CD4-positive, alpha-beta T cell (primary cell): ENCODE data around the gene GPR89A. TPM values are rescaled to one million over a fixed set of nuclear protein-coding genes. Genes with fewer than 3 reads are reported as not detected.

Source experiments
- ATAC-seq: fragments of 200-7000 bp; cut with Tn5 transposase; one replicate; pipeline ENCODE4 v1.10.0; 2022; ENCODE audit warnings: mild to moderate bottlenecking; ENCODE audit not compliant: poor library complexity
- CTCF ChIA-PET: fragments of 350-600 bp; sonication (Branson Sonifier 250); formaldehyde crosslinking; loops from one replicate; lab custom pipeline; 2021; ENCODE audit warnings: antibody characterized with exemption, inconsistent platforms; lab: Charles Lee
- POLR2A ChIA-PET: fragments of 350-600 bp; sonication (Branson Sonifier 250); formaldehyde crosslinking; loops from one replicate; lab custom pipeline; 2021; ENCODE audit warnings: antibody characterized with exemption, inconsistent platforms; lab: Charles Lee
- DNase-seq, 14 experiments: peaks; one replicate each; pipeline ENCODE4 v3.0.0-alpha.2; 2013 to 2020; ENCODE audit warnings: mixed read lengths in 2 of 14
- H3K27ac ChIP-seq, 2 donors: one replicate each; pipeline versions ENCODE4 v1.5.1 to v1.7.0; 2013; ENCODE audit warnings: low read length in 2 of 2, low read depth in 1 of 2, mild to moderate bottlenecking in 1 of 2
- H3K27me3 ChIP-seq, 2 experiments: 1 replicate in 1 of 2; 2 replicates in 1 of 2; pipeline versions ENCODE4 v1.6.1 to v1.7.0; 2013; ENCODE audit warnings: low read length in 2 of 2, control low read depth in 1 of 2, mild to moderate bottlenecking in 1 of 2, moderate library complexity in 1 of 2; ENCODE audit not compliant: insufficient read depth in 2 of 2, control insufficient read depth in 1 of 2
- H3K36me3 ChIP-seq: one replicate; pipeline ENCODE4 v1.6.1; 2013; ENCODE audit warnings: low read length, control low read depth; ENCODE audit not compliant: insufficient read depth
- H3K4me1 ChIP-seq: one replicate; pipeline ENCODE4 v1.6.1; 2013; ENCODE audit warnings: low read length, control low read depth; ENCODE audit not compliant: insufficient read depth
- H3K4me3 ChIP-seq: one replicate; pipeline ENCODE4 v1.5.1; 2013; ENCODE audit warnings: mild to moderate bottlenecking, low read length, moderate library complexity
- H3K9me3 ChIP-seq, 2 experiments: 1 replicate in 1 of 2; 2 replicates in 1 of 2; pipeline versions ENCODE4 v1.6.1 to v1.7.0; 2013; ENCODE audit warnings: low read length in 2 of 2, mild to moderate bottlenecking in 2 of 2, control low read depth in 1 of 2, moderate library complexity in 1 of 2; ENCODE audit not compliant: control insufficient read depth in 1 of 2, insufficient read depth in 1 of 2
- H3K27ac Mint-ChIP-seq: one replicate; pipeline ENCODE4 v1.8.0; 2020; ENCODE audit warnings: mixed read lengths
- H3K27me3 Mint-ChIP-seq: one replicate; pipeline ENCODE4 v1.8.0; 2021; ENCODE audit warnings: mixed read lengths
- H3K36me3 Mint-ChIP-seq: one replicate; pipeline ENCODE4 v1.8.0; 2021; ENCODE audit warnings: low read depth, mixed read lengths
- H3K4me1 Mint-ChIP-seq: one replicate; pipeline ENCODE4 v1.8.0; 2021; ENCODE audit warnings: low read depth, mixed read lengths
- H3K4me3 Mint-ChIP-seq: one replicate; pipeline ENCODE4 v1.8.0; 2020; ENCODE audit warnings: mild to moderate bottlenecking, mixed read lengths
- H3K9me3 Mint-ChIP-seq: one replicate; pipeline ENCODE4 v1.8.0; 2020; ENCODE audit warnings: mixed read lengths
- CTCF ChIP-seq: fragments of 200-600 bp; IDR thresholded peaks from one replicate; pipeline ENCODE4 v1.8.0; 2022; ENCODE audit warnings: antibody characterized with exemption, mild to moderate bottlenecking
- intact Hi-C, 2 experiments: fragments of 100-400 bp; cut with DNase I in 1 of 2; cut with micrococcal nuclease in 1 of 2; formaldehyde crosslinking; loops; one replicate each; pipeline versions ENCODE4 v1.15.1 to v1.9.0; 2023 to 2025; cut with DNase I, micrococcal nuclease
- total RNA-seq, 174 experiments: library from RNA in 2 of 174; stranded (reverse) in 2 of 174; gene quantifications; one replicate each; pipeline ENCODE4 v1.2.3 and lab custom pipeline; 2021 to 2026

Gene GPR89A
- total RNA-seq, 2 experiments from 2014 or later, result 23.8 to 25.2 TPM

GRCh38 chr1:145705622-145706021, 97.8 kb downstream of the GPR89A start:
- Mint-ChIP-seq H3K27me3 (no peaks in the 10 kb centered on the region), H3K9me3 (no peaks in the 10 kb centered on the region), H3K36me3 (no peaks in the 10 kb centered on the region), H3K27ac (no peak overlapping the region), H3K4me3 (no peak overlapping the region), H3K4me1 (no peaks in the 10 kb centered on the region)
- Histone ChIP-seq H3K4me1 (no peaks in the 10 kb centered on the region), H3K27ac (no peak overlapping the region), H3K36me3 (no peaks in the 10 kb centered on the region), H3K27me3 (no peaks in the 10 kb centered on the region), H3K4me3 (no peak overlapping the region), H3K9me3 (no peaks in the 10 kb centered on the region)
- no peak for TF ChIP-seq CTCF
- POLR2A ChIA-PET, result no interaction called here
- no peak for ATAC-seq
- CTCF ChIA-PET, result no interaction called here
- intact Hi-C loops, result no loop called here
- no peak for DNase-seq

GRCh38 chr1:145706086-145706664, 98.4 kb downstream of the GPR89A start:
- no peaks in the 10 kb centered on the region for H3K27me3 Mint-ChIP-seq
- DNase-seq (no peak), ATAC-seq (no peak)
- Histone ChIP-seq H3K4me1 (no peaks in the 10 kb centered on the region), H3K27ac (no peak overlapping the region), H3K4me3 (no peak overlapping the region), H3K9me3 (no peaks in the 10 kb centered on the region), H3K27me3 (no peaks in the 10 kb centered on the region), H3K36me3 (no peaks in the 10 kb centered on the region)
- POLR2A ChIA-PET, result no interaction called here
- intact Hi-C loops, result no loop called here
- H3K4me3 Mint-ChIP-seq, result no peak overlapping the region
- H3K36me3 Mint-ChIP-seq, result no peaks in the 10 kb centered on the region
- no peak overlapping the region for H3K27ac Mint-ChIP-seq
- H3K9me3 Mint-ChIP-seq, result no peaks in the 10 kb centered on the region
- no peak for TF ChIP-seq CTCF
- H3K4me1 Mint-ChIP-seq, result no peaks in the 10 kb centered on the region
- CTCF ChIA-PET, result no interaction called here

GRCh38 chr1:145707183-145707867, 99.5 kb downstream of the GPR89A start, which contains the start of gene PDZK1:
Gene PDZK1, minus strand, starts transcription at chr1:145707368. Its CDS starts 19,347 bp downstream, at chr1:145688021.
- Histone ChIP-seq H3K36me3 (no peaks in the 10 kb centered on the region), H3K4me1 (no peaks in the 10 kb centered on the region), H3K4me3 (no peak within 1 kb of the TSS), H3K27ac (no peak within 1 kb of the TSS), H3K27me3 (no peaks in the 10 kb centered on the region), H3K9me3 (no peaks in the 10 kb centered on the region)
- no peaks in the 10 kb centered on the region for H3K4me1 Mint-ChIP-seq
- TF ChIP-seq CTCF, result no peak
- ChIA-PET CTCF (no interaction called here), POLR2A (no interaction called here)
- H3K27me3 Mint-ChIP-seq, result no peaks in the 10 kb centered on the region
- ATAC-seq, result no peak
- no peaks in the 10 kb centered on the region for H3K36me3 Mint-ChIP-seq
- intact Hi-C loops, result no loop called here
- no peaks in the 10 kb centered on the region for H3K9me3 Mint-ChIP-seq
- H3K27ac Mint-ChIP-seq, result no peak within 1 kb of the TSS
- no peak for DNase-seq
- no peak within 1 kb of the TSS for H3K4me3 Mint-ChIP-seq
